ENCODE data around the gene CDH13. TPM values are rescaled to one million over a fixed set of nuclear protein-coding genes. Genes with fewer than 3 reads are reported as not detected.

The CDH13 gene
- total RNA-seq, 1 donor from 2014 or later = 45.1 TPM

GRCh38 chr16:83653785-83654184, 1027.0 kb downstream of the CDH13 start:
- Mint-ChIP-seq H3K27me3 (ENCODE audit: low read depth) (no peaks in the 10 kb centered on the region), H3K36me3 (ENCODE audit: low read depth) (no peaks in the 10 kb centered on the region), H3K4me3 (ENCODE audit: unreplicated experiment) (no peak overlapping the region), H3K9me3 (ENCODE audit: low read depth) (no peaks in the 10 kb centered on the region), H3K27ac (ENCODE audit: unreplicated experiment) (no peak overlapping the region), H3K4me1 (ENCODE audit: low read depth) (no peaks in the 10 kb centered on the region)
- TF ChIP-seq CTCF (IDR thresholded peaks at IDR 0.05) = no peak
- no peak for DNase-seq (ENCODE audit: low spot score)

- no peak for DNase-seq (ENCODE audit: low spot score)
- H3K4me3 Mint-ChIP-seq (ENCODE audit: unreplicated experiment) = no peak overlapping the region
Observed at GRCh38 chr16:83660282-83660681, 1033.5 kb downstream of the CDH13 start.

GRCh38 chr16:83661656-83662055, 1034.9 kb downstream of the CDH13 start:
- H3K27ac Mint-ChIP-seq (ENCODE audit: unreplicated experiment) = no peak overlapping the region
- H3K9me3 Mint-ChIP-seq (ENCODE audit: low read depth) = peaks cover 11% of the 10 kb centered on the region
- H3K4me3 Mint-ChIP-seq (ENCODE audit: unreplicated experiment) = no peak overlapping the region
- H3K27me3 Mint-ChIP-seq (ENCODE audit: low read depth) = no peaks in the 10 kb centered on the region
- no peaks in the 10 kb centered on the region for H3K36me3 Mint-ChIP-seq (ENCODE audit: low read depth)
- TF ChIP-seq CTCF (IDR thresholded peaks at IDR 0.05) = no peak
- no peaks in the 10 kb centered on the region for H3K4me1 Mint-ChIP-seq (ENCODE audit: low read depth)
- DNase-seq (ENCODE audit: low spot score) = no peak

More at GRCh38 chr16:83660282-83660681, 1033.5 kb downstream of the CDH13 start:
- no peak for TF ChIP-seq CTCF (IDR thresholded peaks at IDR 0.05)
- no peaks in the 10 kb centered on the region for H3K36me3 Mint-ChIP-seq (ENCODE audit: low read depth)
- no peak overlapping the region for H3K27ac Mint-ChIP-seq (ENCODE audit: unreplicated experiment)
- H3K4me1 Mint-ChIP-seq (ENCODE audit: low read depth) = no peaks in the 10 kb centered on the region
- no peaks in the 10 kb centered on the region for H3K27me3 Mint-ChIP-seq (ENCODE audit: low read depth)
- peaks cover 8% of the 10 kb centered on the region for H3K9me3 Mint-ChIP-seq (ENCODE audit: low read depth)

- H3K4me1 Mint-ChIP-seq (ENCODE audit: low read depth) = no peaks in the 10 kb centered on the region
- no peak overlapping the region for H3K4me3 Mint-ChIP-seq (ENCODE audit: unreplicated experiment)
- H3K9me3 Mint-ChIP-seq (ENCODE audit: low read depth) = peaks cover 25% of the 10 kb centered on the region
- H3K27me3 Mint-ChIP-seq (ENCODE audit: low read depth) = no peaks in the 10 kb centered on the region
- H3K36me3 Mint-ChIP-seq (ENCODE audit: low read depth) = no peaks in the 10 kb centered on the region
- no peak overlapping the region for H3K27ac Mint-ChIP-seq (ENCODE audit: unreplicated experiment)
- TF ChIP-seq CTCF (IDR thresholded peaks at IDR 0.05) = no peak
- DNase-seq (ENCODE audit: low spot score) = no peak
Observed at GRCh38 chr16:83666449-83666848, 1039.7 kb downstream of the CDH13 start.

- no peak overlapping the region for H3K27ac Mint-ChIP-seq (ENCODE audit: unreplicated experiment)
- no peaks in the 10 kb centered on the region for H3K27me3 Mint-ChIP-seq (ENCODE audit: low read depth)
- no peak overlapping the region for H3K4me3 Mint-ChIP-seq (ENCODE audit: unreplicated experiment)
- TF ChIP-seq CTCF (IDR thresholded peaks at IDR 0.05) = no peak
- H3K4me1 Mint-ChIP-seq (ENCODE audit: low read depth) = no peaks in the 10 kb centered on the region
- peaks cover 22% of the 10 kb centered on the region for H3K9me3 Mint-ChIP-seq (ENCODE audit: low read depth)
- no peak for DNase-seq (ENCODE audit: low spot score)
- no peaks in the 10 kb centered on the region for H3K36me3 Mint-ChIP-seq (ENCODE audit: low read depth)
Observed at GRCh38 chr16:83669456-83669855, 1042.7 kb downstream of the CDH13 start.
